Parathyroid adenoma (tissue), 2 donors: Measurements from ENCODE around the gene NTPCR.

ENCODE experiments used
- H2AFZ ChIP-seq: fragments of 300-600 bp; sonication (generic); one replicate; pipeline ENCODE4 v1.7.0; 2017; ENCODE audit warnings: antibody characterized with exemption, mild to moderate bottlenecking
- H3K27ac ChIP-seq: fragments of 300-600 bp; sonication (generic); one replicate; pipeline ENCODE4 v1.7.0; 2017
- H3K27me3 ChIP-seq: fragments of 300-600 bp; sonication (generic); one replicate; pipeline ENCODE4 v1.7.0; 2017; ENCODE audit warnings: low read length; ENCODE audit not compliant: control insufficient read depth, insufficient read depth
- H3K36me3 ChIP-seq: fragments of 300-600 bp; sonication (generic); one replicate; pipeline ENCODE4 v1.7.0; 2017; ENCODE audit warnings: low read length; ENCODE audit not compliant: control insufficient read depth, insufficient read depth
- H3K4me1 ChIP-seq: fragments of 300-600 bp; sonication (generic); one replicate; pipeline ENCODE4 v1.7.0; 2017; ENCODE audit warnings: control low read depth
- H3K4me2 ChIP-seq: fragments of 300-600 bp; sonication (generic); one replicate; pipeline ENCODE4 v1.7.0; 2017; ENCODE audit warnings: low read length
- H3K4me3 ChIP-seq: fragments of 300-600 bp; sonication (generic); one replicate; pipeline ENCODE4 v1.7.0; 2017; ENCODE audit warnings: low read depth, low read length
- H3K79me2 ChIP-seq: fragments of 300-600 bp; sonication (generic); one replicate; pipeline ENCODE4 v1.7.0; 2017; ENCODE audit warnings: control low read depth
- H3K9ac ChIP-seq: fragments of 300-600 bp; sonication (generic); one replicate; pipeline ENCODE4 v1.7.0; 2017; ENCODE audit warnings: mild to moderate bottlenecking
- H3K9me3 ChIP-seq: fragments of 300-600 bp; sonication (generic); one replicate; pipeline ENCODE4 v1.7.0; 2017; ENCODE audit warnings: low read length; ENCODE audit not compliant: control insufficient read depth
- TF ChIP-seq, protein P1 (sequence below): fragments of 300-600 bp; sonication (generic); IDR thresholded peaks from one replicate; pipeline ENCODE4 v1.7.0; 2017; ENCODE audit warnings: antibody characterized with exemption, mild to moderate bottlenecking
- donor health status: primary hyperparathyroidism.

Gene NTPCR

GRCh38 chr1:232982238-232982944 is 32.0 kb downstream of the NTPCR start:
- no peaks in the 10 kb centered on the region for H3K36me3 ChIP-seq
- H3K4me2 ChIP-seq: no peak overlapping the region
- no peaks in the 10 kb centered on the region for H3K9me3 ChIP-seq
- no peak overlapping the region for H3K9ac ChIP-seq
- H3K4me1 ChIP-seq: no peaks in the 10 kb centered on the region
- no peaks in the 10 kb centered on the region for H3K27me3 ChIP-seq
- TF ChIP-seq, protein P1, sequence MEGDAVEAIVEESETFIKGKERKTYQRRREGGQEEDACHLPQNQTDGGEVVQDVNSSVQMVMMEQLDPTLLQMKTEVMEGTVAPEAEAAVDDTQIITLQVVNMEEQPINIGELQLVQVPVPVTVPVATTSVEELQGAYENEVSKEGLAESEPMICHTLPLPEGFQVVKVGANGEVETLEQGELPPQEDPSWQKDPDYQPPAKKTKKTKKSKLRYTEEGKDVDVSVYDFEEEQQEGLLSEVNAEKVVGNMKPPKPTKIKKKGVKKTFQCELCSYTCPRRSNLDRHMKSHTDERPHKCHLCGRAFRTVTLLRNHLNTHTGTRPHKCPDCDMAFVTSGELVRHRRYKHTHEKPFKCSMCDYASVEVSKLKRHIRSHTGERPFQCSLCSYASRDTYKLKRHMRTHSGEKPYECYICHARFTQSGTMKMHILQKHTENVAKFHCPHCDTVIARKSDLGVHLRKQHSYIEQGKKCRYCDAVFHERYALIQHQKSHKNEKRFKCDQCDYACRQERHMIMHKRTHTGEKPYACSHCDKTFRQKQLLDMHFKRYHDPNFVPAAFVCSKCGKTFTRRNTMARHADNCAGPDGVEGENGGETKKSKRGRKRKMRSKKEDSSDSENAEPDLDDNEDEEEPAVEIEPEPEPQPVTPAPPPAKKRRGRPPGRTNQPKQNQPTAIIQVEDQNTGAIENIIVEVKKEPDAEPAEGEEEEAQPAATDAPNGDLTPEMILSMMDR: no peak
- no peaks in the 10 kb centered on the region for H3K79me2 ChIP-seq
- no peak overlapping the region for H3K27ac ChIP-seq
- no peak overlapping the region for H2AFZ ChIP-seq
- no peak overlapping the region for H3K4me3 ChIP-seq

- TF ChIP-seq, protein P1: no peak
- no peak overlapping the region for H3K4me2 ChIP-seq
- H3K27me3 ChIP-seq: no peaks in the 10 kb centered on the region
- no peaks in the 10 kb centered on the region for H3K9me3 ChIP-seq
- H2AFZ ChIP-seq: no peak overlapping the region
- no peaks in the 10 kb centered on the region for H3K79me2 ChIP-seq
- no peak overlapping the region for H3K27ac ChIP-seq
- no peak overlapping the region for H3K4me3 ChIP-seq
- no peaks in the 10 kb centered on the region for H3K36me3 ChIP-seq
- no peak overlapping the region for H3K9ac ChIP-seq
- no peaks in the 10 kb centered on the region for H3K4me1 ChIP-seq
These were observed 33.0 kb downstream of the NTPCR start for GRCh38 chr1:232983375-232983774.

GRCh38 chr1:232983817-232984567 is 33.6 kb downstream of the NTPCR start:
- no peaks in the 10 kb centered on the region for H3K27me3 ChIP-seq
- no peaks in the 10 kb centered on the region for H3K36me3 ChIP-seq
- no peak overlapping the region for H3K9ac ChIP-seq
- H3K4me3 ChIP-seq: no peak overlapping the region
- TF ChIP-seq, protein P1: no peak
- H3K4me2 ChIP-seq: no peak overlapping the region
- H3K79me2 ChIP-seq: no peaks in the 10 kb centered on the region
- no peaks in the 10 kb centered on the region for H3K9me3 ChIP-seq
- no peak overlapping the region for H3K27ac ChIP-seq
- H3K4me1 ChIP-seq: no peaks in the 10 kb centered on the region
- H2AFZ ChIP-seq: no peak overlapping the region

DNA sequence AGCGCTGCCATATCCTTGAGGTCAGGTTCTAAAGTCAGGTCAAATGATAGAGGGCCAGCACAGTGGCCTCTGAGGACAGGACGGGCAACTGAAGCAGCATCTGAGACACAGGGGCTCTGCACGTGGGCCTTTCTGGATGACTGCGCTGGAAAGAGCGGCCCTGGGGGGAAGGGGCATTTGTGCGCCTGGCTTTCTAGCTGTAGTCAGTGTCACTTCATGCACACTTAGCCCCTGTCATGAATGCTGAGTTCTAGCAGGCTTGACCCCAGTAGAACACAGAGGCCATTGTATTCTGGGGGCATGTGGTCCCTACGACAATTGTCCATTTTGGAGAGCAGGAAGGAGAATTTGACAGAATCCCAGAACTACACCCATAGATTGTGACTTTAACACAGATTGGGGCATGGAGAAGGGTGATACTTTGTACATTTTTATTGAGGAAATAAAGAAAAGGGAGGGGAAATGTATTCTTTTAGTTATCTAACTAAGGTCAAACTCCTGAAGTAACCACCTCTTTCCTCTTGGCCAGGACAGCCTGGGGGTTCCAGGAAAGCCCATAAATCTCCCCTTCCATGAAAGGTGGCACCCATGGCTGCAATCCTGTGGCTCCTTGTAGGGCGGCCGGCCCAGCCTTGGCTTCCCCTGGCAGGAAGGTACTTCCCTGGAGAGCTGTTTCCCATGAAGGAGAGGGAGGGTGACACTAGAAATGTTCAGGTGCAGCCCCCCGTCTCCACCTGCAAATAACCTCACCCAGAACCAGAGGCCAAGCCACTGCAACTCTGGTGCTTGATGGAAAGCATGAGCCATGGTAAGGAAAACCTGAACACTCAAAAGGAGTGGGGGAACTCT is 34.4 kb downstream of the NTPCR start:
- Histone ChIP-seq H3K4me3 (no peak overlapping the region), H3K36me3 (no peaks in the 10 kb centered on the region), H3K9me3 (no peaks in the 10 kb centered on the region), H3K27me3 (no peaks in the 10 kb centered on the region), H3K79me2 (no peaks in the 10 kb centered on the region), H3K4me1 (no peaks in the 10 kb centered on the region), H2AFZ (no peak overlapping the region), H3K9ac (no peak overlapping the region), H3K27ac (no peak overlapping the region), H3K4me2 (no peak overlapping the region)
- TF ChIP-seq, protein P1: no peak
